Camera-type eye (tissue), 1 donor: ENCODE measurements around the gene ITGAL. TPM values are rescaled to one million over a fixed set of nuclear protein-coding genes. Genes with fewer than 3 reads are reported as not detected.

ENCODE experiments used
- total RNA-seq: library from RNA; depleted of rRNA; stranded (reverse); fragments of >200 nt; gene quantifications from one replicate; pipeline ENCODE4 v1.2.3, GENCODE V29; 2014

ITGAL gene
- total RNA-seq: 3.8 TPM

DNA sequence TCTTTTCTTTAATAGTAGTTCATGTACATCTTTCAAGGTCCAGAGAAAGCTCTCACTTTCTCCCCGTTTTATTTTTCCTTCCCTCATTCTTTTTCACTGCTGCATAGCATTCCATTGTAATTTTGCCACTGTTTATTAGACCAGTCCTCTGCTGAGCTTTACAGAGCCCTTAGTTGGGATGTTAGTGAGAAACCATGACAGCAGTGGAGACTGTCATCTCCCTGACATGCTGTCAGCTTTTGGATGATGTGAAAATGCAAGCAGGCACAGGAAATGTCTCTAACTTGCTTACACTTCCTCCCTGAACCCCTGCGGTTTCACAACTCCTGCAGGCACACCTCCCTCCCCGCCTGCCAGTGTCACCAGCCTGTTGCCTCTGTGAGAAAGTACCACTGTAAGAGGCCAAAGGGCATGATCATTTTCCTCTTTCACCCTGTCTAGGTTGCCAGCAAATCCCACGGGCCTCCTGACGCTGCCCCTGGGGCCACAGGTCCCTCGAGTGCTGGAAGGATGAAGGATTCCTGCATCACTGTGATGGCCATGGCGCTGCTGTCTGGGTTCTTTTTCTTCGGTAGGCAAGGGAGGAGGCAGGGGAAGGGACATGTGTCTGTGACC lies at the start of gene ITGAL:
ITGAL (plus strand) TSS at position 415 of the 615 bp plus-strand sequence; CDS start at position 511, 96 bp downstream.

DNA sequence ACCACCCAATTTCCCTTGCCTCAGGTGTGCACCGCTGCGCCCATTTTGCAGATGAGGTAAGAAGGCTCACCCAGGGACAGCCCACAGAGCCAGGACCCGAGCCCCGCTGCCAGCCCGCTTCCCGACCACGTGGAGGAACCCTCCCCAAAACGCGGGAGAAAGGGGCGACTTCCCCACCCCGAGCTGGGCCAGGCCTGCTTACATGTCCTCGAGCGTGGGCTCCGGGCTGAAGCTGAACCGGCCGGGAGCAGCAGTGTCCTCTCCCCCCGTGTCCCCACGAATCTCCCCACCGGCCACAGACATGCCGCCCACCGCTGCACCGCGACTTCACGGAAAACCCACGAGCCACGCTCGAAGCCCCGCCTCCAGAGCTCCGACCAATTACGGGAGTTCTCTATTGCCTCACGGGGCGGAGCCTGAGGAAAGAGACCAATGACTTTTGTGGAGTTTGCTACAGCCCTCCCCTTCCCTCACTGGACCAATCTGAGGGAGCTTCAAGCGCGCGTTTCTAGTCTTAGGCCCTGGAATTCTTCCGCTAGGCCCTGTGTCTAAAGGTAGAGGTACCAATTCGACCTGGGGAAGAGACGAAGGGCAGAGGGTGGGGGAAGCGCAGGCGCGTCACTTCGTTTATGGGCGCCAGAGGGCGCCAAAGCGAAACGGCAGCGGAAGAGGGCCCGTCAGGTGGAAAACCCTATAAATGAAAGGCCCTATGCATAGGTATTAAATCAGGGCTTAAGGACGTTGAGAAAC lies 42.7 kb upstream of the ITGAL start, which contains the start of gene DCTPP1:
DCTPP1 (minus strand) TSS at position 353 of the 750 bp plus-strand sequence; CDS start at position 303, 50 bp downstream.

DNA sequence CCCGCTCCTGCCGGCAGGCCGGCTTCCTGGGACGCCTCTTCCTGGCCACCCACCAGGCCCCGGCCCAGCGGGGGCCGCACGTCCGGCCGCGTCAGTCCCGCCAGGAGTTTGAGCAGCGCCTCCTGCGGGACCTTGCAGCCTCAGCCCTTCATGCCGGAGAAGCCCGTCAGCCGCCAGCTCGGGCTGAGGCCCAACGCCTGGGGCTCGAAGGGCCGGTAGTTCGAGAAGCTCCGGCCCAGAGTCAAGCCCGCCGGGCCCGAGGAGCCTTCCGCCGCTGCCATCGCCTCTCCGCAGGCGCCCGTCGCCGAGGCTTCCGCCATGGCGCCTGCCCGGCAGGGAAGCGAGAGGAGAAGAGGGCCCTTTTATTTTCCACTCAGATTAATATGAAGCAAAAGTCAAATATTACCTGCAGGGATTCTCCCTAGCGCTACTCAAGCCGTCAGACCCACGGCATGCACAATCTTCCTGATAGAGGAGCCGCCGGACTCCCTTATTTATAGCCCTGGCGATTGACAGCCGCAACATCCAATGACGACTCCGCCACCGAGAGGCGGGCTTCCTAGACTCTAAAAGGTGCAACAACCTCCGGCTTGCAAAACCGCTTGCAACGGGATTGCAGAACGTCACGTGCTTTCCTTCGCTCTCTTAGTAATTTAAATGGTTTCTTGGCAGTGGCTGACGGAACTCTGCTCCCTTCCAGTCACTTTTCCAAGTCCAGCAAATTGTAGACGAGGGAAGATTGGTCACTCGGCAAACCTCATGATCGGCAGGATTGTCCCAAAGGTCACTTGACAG lies 26.9 kb upstream of the ITGAL start, which contains the start of gene SEPHS2:
SEPHS2 (minus strand) TSS at position 467 of the 795 bp plus-strand sequence; CDS start at position 320, 147 bp downstream.

DNA sequence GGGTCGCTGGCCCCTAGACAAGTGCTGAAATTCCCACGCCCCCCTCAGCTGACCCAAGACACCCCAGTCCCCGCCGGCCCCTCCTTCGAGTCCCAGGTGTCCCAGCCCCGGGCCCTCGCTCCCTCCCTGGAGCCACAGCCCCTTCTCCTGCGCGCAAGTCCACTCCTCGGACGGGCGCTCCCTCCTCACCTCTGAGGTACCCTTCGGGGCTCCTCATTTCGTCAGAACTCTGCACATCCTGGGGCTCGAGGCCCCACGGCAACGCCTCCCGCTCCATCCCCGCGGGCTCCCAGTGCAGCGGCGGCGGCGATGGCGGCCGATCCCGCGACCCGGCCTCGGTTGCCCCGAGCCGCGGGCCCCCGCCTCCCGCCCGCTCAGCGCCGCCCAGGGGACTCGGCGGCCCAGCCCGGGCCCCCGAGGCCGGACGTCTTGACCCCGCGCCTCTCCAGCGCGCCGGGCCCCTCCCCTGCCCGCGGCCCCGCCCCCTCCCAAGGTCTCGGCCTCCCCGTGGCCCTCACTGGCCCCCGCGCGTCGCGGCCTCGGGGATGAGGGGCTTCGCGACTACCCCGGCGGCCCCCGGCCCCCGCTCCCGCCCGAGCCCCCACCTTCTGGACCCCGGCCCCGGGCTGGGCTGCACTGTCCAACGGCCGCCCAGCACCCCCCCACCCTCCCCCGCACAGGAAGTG lies 53.7 kb downstream of the ITGAL start, which contains the start of gene ZNF768:
ZNF768 (minus strand) TSS at position 430 of the 686 bp plus-strand sequence; CDS start at position 277, 153 bp downstream.

DNA sequence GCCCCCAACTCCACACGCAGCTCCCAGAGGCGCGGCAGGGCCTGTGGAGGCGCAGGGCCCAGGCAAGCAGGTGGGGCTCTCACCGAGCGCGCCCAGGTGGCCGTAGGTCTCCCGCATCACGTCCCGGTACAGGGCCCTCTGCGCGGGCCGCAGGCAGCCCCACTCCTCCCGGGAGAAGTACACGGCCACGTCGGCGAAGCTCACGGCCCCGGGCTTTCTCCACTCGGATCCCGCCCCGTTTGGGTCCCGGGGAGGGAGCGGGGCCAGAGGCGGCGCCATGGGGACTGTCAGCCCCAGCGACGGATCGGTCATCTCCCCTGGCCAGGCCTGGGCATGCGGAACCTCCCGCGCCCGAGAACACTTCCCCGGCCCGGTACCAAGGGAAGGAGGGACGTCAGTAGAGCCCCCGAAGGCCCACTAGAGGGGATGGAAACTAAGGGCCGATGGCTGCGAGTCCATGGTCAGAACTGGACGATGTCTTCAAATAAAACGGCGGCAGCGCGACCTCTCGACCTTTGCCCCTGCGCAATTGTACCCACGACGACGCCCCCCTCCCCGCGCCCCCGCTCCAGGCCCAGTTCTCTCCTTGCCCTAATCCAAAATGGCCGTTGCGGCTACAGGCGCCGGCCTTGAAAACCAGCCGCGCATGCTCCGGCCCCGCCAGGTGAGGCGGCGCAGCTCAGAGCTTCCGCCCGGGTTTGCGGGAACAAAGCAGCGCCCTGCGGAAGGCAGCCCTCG lies 62.0 kb downstream of the ITGAL start, which contains the start of gene ZNF747:
ZNF747 (minus strand) TSS at position 491 of the 738 bp plus-strand sequence; CDS start at position 312, 179 bp downstream.

DNA sequence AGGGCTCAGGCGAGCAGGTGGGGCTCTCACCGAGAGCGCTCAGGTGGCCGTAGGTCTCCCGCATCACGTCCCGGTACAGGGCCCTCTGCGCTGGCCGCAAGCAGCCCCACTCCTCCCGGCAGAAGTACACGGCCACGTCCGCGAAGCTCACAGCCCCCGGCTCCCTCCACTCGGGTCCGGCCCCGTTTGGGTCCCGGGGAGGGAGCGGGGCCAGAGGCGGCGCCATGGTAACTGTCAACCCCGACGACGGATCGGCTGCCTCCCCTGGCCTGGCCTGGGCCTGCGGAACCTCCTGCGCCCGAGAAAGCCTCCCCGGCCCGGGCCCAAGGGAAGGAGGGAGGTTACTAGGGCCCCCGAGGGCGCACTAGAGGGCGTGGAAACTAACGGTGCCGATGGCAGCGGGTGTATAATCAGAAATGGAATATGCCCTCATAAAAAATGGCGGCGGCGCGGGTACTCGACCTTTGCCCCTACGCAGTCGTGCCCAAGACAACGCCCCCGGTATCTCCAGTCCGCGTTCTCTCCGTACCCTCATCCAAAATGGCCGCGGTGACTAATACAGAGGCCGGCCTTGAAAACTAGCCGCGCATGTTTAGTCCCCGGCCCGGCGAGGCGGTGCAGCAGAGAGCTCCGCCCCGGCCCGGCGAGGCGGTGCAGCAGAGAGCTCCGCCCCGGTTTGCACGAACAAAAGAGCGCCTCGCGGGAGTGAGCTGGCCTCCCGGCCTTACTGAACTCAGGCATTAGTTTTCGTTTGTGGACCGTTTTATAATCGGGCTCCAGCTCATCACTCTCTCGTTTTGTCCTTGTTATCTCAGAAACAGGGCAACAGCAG lies 85.6 kb downstream of the ITGAL start, which contains the start of gene ZNF764:
ZNF764 (minus strand) TSS at position 418 of the 832 bp plus-strand sequence; CDS start at position 226, 192 bp downstream.

DNA sequence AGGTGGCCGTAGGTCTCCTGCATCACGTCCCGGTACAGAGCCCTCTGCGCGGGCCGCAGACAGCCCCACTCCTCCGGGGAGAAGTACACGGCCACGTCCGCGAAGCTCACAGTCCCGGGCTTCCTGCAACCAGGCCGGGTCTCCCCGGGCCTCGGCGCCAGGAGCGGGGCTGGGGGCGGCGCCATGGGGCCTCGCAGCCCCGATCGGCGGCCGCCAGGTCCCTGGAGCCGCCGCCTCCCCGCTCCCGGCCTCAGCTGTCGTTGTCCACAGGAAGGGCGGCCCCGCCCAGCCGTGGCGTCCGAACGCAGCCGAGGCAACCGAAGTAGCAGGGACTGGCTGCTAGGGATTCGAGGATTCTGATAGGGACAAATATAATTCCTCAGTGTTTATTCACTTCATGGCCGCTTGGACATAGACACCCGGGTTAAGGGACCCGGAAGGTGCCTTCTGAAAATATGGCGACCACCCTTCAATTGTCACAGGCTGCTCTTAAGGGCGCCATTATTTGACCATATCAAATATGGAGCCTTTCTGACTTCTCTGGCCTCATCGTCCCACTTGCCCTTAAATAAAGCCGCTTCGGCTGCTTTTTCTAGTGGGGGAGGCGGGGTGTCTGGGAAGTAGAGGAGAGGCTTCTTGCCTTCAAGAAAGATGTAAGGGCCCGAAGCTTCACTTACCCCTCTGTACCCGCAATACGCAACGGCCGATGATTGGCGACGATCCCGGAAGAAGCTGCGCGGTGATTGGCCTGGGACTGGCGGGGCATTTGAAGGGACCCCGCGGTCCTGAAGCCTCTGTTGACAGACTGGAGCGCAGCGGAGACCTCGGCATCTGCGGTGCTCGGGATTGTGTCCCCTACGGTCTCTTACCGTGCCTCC lies 99.1 kb downstream of the ITGAL start, which contains the start of gene ZNF688:
ZNF688 (minus strand) TSS at position 270 of the 878 bp plus-strand sequence; CDS start at position 185, 85 bp downstream.

Other genes starting within 250 kb of the ITGAL start
- gene NPIPB13, start 224.3 kb upstream of the ITGAL start, total RNA-seq: not detected
- gene CD2BP2, start 117.4 kb upstream of the ITGAL start, total RNA-seq: 38.5 TPM
- gene TBC1D10B, start 102.2 kb upstream of the ITGAL start, total RNA-seq: 38.1 TPM
- 194 TPM for gene MYL11, start 97.9 kb upstream of the ITGAL start, total RNA-seq
- 0.44 TPM for gene SEPTIN1, start 90.2 kb upstream of the ITGAL start, total RNA-seq
- gene ZNF48, start 77.3 kb upstream of the ITGAL start, total RNA-seq: 18.3 TPM
- 8.4 TPM for gene ZNF771, start 65.1 kb upstream of the ITGAL start, total RNA-seq
- gene DCTPP1, start 42.7 kb upstream of the ITGAL start, total RNA-seq: 20.0 TPM
- 17.2 TPM for gene SEPHS2, start 26.9 kb upstream of the ITGAL start, total RNA-seq
- 26.4 TPM for gene ZNF768, start 53.8 kb downstream of the ITGAL start, total RNA-seq
- gene ZNF747, start 62.1 kb downstream of the ITGAL start, total RNA-seq: 18.6 TPM
- 17.8 TPM for gene ZNF764, start 85.6 kb downstream of the ITGAL start, total RNA-seq
- 9.2 TPM for gene ZNF688, start 99.0 kb downstream of the ITGAL start, total RNA-seq
- 30.5 TPM for gene ZNF785, start 113.0 kb downstream of the ITGAL start, total RNA-seq
- gene ZNF689, start 137.6 kb downstream of the ITGAL start, total RNA-seq: 8.2 TPM
- gene PRR14, start 178.2 kb downstream of the ITGAL start, total RNA-seq: 26.1 TPM
- 30.7 TPM for gene FBRS, start 185.7 kb downstream of the ITGAL start, total RNA-seq
- gene SRCAP, start 226.4 kb downstream of the ITGAL start, total RNA-seq: 58.9 TPM